ENCODE data around the gene CDC73. TPM values are rescaled to one million over a fixed set of nuclear protein-coding genes. Genes with fewer than 3 reads are reported as not detected.

The CDC73 gene
- total and polyA plus RNA-seq, 10 of the 15 experiments (the other 5 are each of a cell fraction or from before 2014, with no cell fraction given) = 10.6 to 43.4 (median 21.7) TPM

- ChIA-PET RAD21 (ENCODE audit: unreplicated experiment) (interaction anchor here (0.9 to 1.1 kb wide), 2 partner anchors 40 to 90 kb away, joined by 3 to 4 read pairs; no protein-coding TSS in a partner anchor), CTCF (interaction anchor here (0.7 to 1.2 kb wide), 3 partner anchors 9 to 88 kb away, joined by 3 to 5 read pairs (median 3); no protein-coding TSS in a partner anchor), POLR2A (interaction anchor here (1.1 kb wide), 1 partner anchor 10 kb away, joined by 5 read pairs; no protein-coding TSS in a partner anchor), SMC1A (ENCODE audit: uncharacterized antibody, unreplicated experiment) (interaction anchor here (1.5 kb wide), 1 partner anchor 14 kb away, joined by 4 read pairs; no protein-coding TSS in a partner anchor)
- in situ Hi-C loops (cut with MboI) = no loop called here
- Histone ChIP-seq H4K20me1 (ENCODE audit: control insufficient read depth, insufficient read depth) (no peaks in the 10 kb centered on the region), H2AFZ (ENCODE audit: control insufficient read depth, low read depth, low read length) (no peak overlapping the region), H3K4me1 (ENCODE audit: control insufficient read depth, insufficient read depth, low read length) (0 out of 2 replicates have a peak, but pooled peaks cover 3% of the 10 kb centered on the region), H3K27me3 (replicated peaks in 1 of 2; ENCODE audit: control insufficient read depth in 2 of 2, insufficient read depth in 2 of 2, low read length in 1 of 2) (no peaks in the 10 kb centered on the region), H3K9ac (ENCODE audit: control insufficient read depth, insufficient read depth, low read length) (no peak overlapping the region), H3K4me3 (no peak overlapping the region), H3K9me3 (replicated peaks; ENCODE audit: control insufficient read depth, insufficient read depth, low read length) (no peaks in the 10 kb centered on the region), H3K27ac (ENCODE audit: control insufficient read depth, insufficient read depth) (no peak overlapping the region), H3K79me2 (ENCODE audit: control insufficient read depth, insufficient read depth, low read length) (peaks cover 4% of the 10 kb centered on the region), H3K36me3 (ENCODE audit: control insufficient read depth in 2 of 2, insufficient read depth in 2 of 2, low read length in 1 of 2) (no peaks in the 10 kb centered on the region), H3K4me2 (ENCODE audit: control insufficient read depth, insufficient read depth) (no peak overlapping the region)
- no peak for FAIRE-seq
- no peak for DNase-seq (ENCODE audit: low read depth, low spot score)
- no peak for ATAC-seq
- 100% methylated on average over 1 of the region's 1 CpG for WGBS (ENCODE audit: insufficient coverage, insufficient replicate concordance, low lambda C conversion rate, missing lambda C conversion rate)
- BruUV-seq (replicated peaks) = no TSS peak
- intact Hi-C loops (cut with micrococcal nuclease; ENCODE audit: unreplicated experiment) = loop anchor here (5.0 kb wide), 1 partner anchor 52 kb away; the partner anchor contains the start of genes RO60 and UCHL5
- no peak for TF ChIP-seq ZNF592 (IDR thresholded peaks at IDR 0.05)
- no peak for TF ChIP-seq TCF3 (IDR thresholded peaks at IDR 0.05; ENCODE audit: borderline replicate concordance, insufficient read depth, low read depth, low read length)
- TF ChIP-seq MXI1 (IDR thresholded peaks at IDR 0.05; ENCODE audit: low read depth, low read length) = no peak
- no peak for TF ChIP-seq BCL11A (IDR thresholded peaks at IDR 0.05; ENCODE audit: low read depth, low read length)
- TF ChIP-seq SRF (IDR thresholded peaks at IDR 0.05; ENCODE audit: low read depth in 2 of 2, low read length in 2 of 2) = no peak
- no peak for TF ChIP-seq CUX1 (IDR thresholded peaks at IDR 0.05; ENCODE audit: insufficient replicate concordance, low read depth, low read length)
- no peak for TF ChIP-seq SIN3A (IDR thresholded peaks at IDR 0.05; ENCODE audit: low read depth, low read length)
- no peak for TF ChIP-seq GATAD2B (conservative IDR thresholded peaks at IDR 0.05; ENCODE audit: low read depth)
- no peak for TF ChIP-seq ZNF687 (IDR thresholded peaks at IDR 0.05)
- no peak for TF ChIP-seq BACH1 (IDR thresholded peaks at IDR 0.05; ENCODE audit: borderline replicate concordance)
Measured at GRCh38 chr1:193109619-193110018, 12.2 kb upstream of the CDC73 start.
